AG04450 (cell line): Measurements from ENCODE around the gene CD163L1. TPM values are rescaled to one million over a fixed set of nuclear protein-coding genes. Genes with fewer than 3 reads are reported as not detected.

Source experiments
- CTCF ChIA-PET: fragments of 300-600, 350-600 bp; formaldehyde crosslinking; extraction: SDS; loops from one replicate; lab custom pipeline; 2022; ENCODE audit warnings: antibody characterized with exemption, inconsistent platforms; lab: Charles Lee
- POLR2A ChIA-PET: fragments of 350-600 bp; formaldehyde crosslinking; extraction: SDS; loops from one replicate; lab custom pipeline; 2021; ENCODE audit warnings: antibody characterized with exemption, inconsistent platforms; lab: Yijun Ruan, JAX
- DNase-seq: peaks from one replicate; pipeline ENCODE4 v3.0.0-alpha.2; 2011; ENCODE audit warnings: low read depth, low spot score
- H3K27ac ChIP-seq: one replicate; pipeline ENCODE4 v1.5.1; 2012; ENCODE audit warnings: low read depth, low read length, control low read depth
- H3K27me3 ChIP-seq: one replicate; pipeline ENCODE4 v1.6.0; 2012; ENCODE audit warnings: low read length; ENCODE audit not compliant: control insufficient read depth, insufficient read depth
- H3K4me3 ChIP-seq: 2 replicates; pipeline ENCODE4 v1.5.1; 2011; ENCODE audit warnings: mild to moderate bottlenecking, low read depth, low read length, control low read depth
- H3K9me3 ChIP-seq: 2 replicates; pipeline ENCODE4 v1.5.1; 2012; ENCODE audit warnings: low read length; ENCODE audit not compliant: control insufficient read depth, insufficient read depth
- CTCF ChIP-seq: IDR thresholded peaks from 2 replicates; pipeline ENCODE4 v1.5.1; 2011; ENCODE audit warnings: low read depth, low read length, control low read depth, inconsistent platforms
- polyA plus RNA-seq: library from polyadenylated mRNA; depleted of rRNA; stranded (reverse); fragments of >200 nt; gene quantifications from 2 replicates; pipeline ENCODE4 v1.2.3, GENCODE V29; 2011

The CD163L1 gene
- polyA plus RNA-seq, 1 experiment, result 0.82 TPM

- Histone ChIP-seq H3K4me3 (no peak overlapping the region), H3K27me3 (no peaks in the 10 kb centered on the region), H3K27ac (no peak overlapping the region), H3K9me3 (no peaks in the 10 kb centered on the region)
- no peak for DNase-seq
- POLR2A ChIA-PET, result no interaction called here
- no peak for TF ChIP-seq CTCF
- CTCF ChIA-PET, result no interaction called here
These were observed 56.7 kb downstream of the CD163L1 start for GRCh38 chr12:7387289-7387688.

GRCh38 chr12:7383157-7383556, 60.8 kb downstream of the CD163L1 start:
- ChIA-PET POLR2A (no interaction called here), CTCF (no interaction called here)
- no peak for TF ChIP-seq CTCF
- H3K27me3 ChIP-seq, result no peaks in the 10 kb centered on the region
- H3K9me3 ChIP-seq, result no peaks in the 10 kb centered on the region
- no peak overlapping the region for H3K27ac ChIP-seq
- no peak for DNase-seq
- H3K4me3 ChIP-seq, result no peak overlapping the region

GRCh38 chr12:7376196-7376595, 67.8 kb downstream of the CD163L1 start:
- peaks cover 3% of the 10 kb centered on the region; the same call in 1 of the 2 replicates for H3K9me3 ChIP-seq
- no peak overlapping the region for H3K27ac ChIP-seq
- H3K27me3 ChIP-seq, result no peaks in the 10 kb centered on the region
- no peak for TF ChIP-seq CTCF
- POLR2A ChIA-PET, result no interaction called here
- no peak overlapping the region for H3K4me3 ChIP-seq
- CTCF ChIA-PET, result no interaction called here
- peak; percentile 7 for DNase-seq

GRCh38 chr12:7375145-7375543, 68.8 kb downstream of the CD163L1 start:
- no peaks in the 10 kb centered on the region for H3K27me3 ChIP-seq
- TF ChIP-seq CTCF, result no peak
- DNase-seq, result no peak
- no peak overlapping the region for H3K27ac ChIP-seq
- CTCF ChIA-PET, result interaction anchor here (0.8 kb wide), 1 partner anchor 79 kb away, joined by 3 read pairs; no protein-coding TSS in a partner anchor
- H3K4me3 ChIP-seq, result no peak overlapping the region
- POLR2A ChIA-PET, result no interaction called here
- H3K9me3 ChIP-seq, result peaks cover 3% of the 10 kb centered on the region; the same call in 1 of the 2 replicates

GRCh38 chr12:7374423-7375144, 69.4 kb downstream of the CD163L1 start:
- ChIA-PET CTCF (no interaction called here), POLR2A (no interaction called here)
- no peak for DNase-seq
- peak; percentile 44 for TF ChIP-seq CTCF
- H3K27me3 ChIP-seq, result no peaks in the 10 kb centered on the region
- no peak overlapping the region for H3K4me3 ChIP-seq
- peaks cover 3% of the 10 kb centered on the region; the same call in 1 of the 2 replicates for H3K9me3 ChIP-seq
- no peak overlapping the region for H3K27ac ChIP-seq
